DND-41 (cell line): Measurements from ENCODE around the gene ATP1A2.

Experiments
- CTCF ChIP-seq: IDR thresholded peaks from 2 replicates; pipeline ENCODE4 v1.5.1; 2012; ENCODE audit warnings: borderline replicate concordance, low read length, moderate library complexity, mild to moderate bottlenecking; ENCODE audit not compliant: poor library complexity, severe bottlenecking; ENCODE audit errors: extremely low read depth
- EZH2 ChIP-seq: IDR thresholded peaks from 3 replicates; pipeline ENCODE4 v1.6.1; 2012; ENCODE audit warnings: borderline replicate concordance, low read depth, mild to moderate bottlenecking, moderate library complexity, low read length, inconsistent platforms; ENCODE audit not compliant: severe bottlenecking

GRCh38 chr1:160075836-160076235, 39.7 kb upstream of the ATP1A2 start:
- TF ChIP-seq CTCF (no peak), EZH2 (no peak)
